NB4 (cell line): Measurements from ENCODE around the gene MMP19.
"Not testable (repeated sequence)": the region's sequence is repeated elsewhere in the genome, so short reads cannot be mapped to it uniquely, and the experiment has no call there.

Experiments
- DNase-seq: peaks from one replicate; pipeline ENCODE4 v3.0.0; 2010; ENCODE audit warnings: low read depth
- H3K4me3 ChIP-seq: one replicate; pipeline ENCODE4 v1.5.1; 2011; ENCODE audit warnings: mild to moderate bottlenecking, low read depth, low read length, moderate library complexity
- MYC ChIP-seq: IDR thresholded peaks from 2 replicates; pipeline ENCODE4 v1.6.1; 2011; ENCODE audit warnings: low read depth, low read length
- POLR2A ChIP-seq: IDR thresholded peaks from 2 replicates; pipeline ENCODE4 v1.6.1; 2011; ENCODE audit warnings: mild to moderate bottlenecking; ENCODE audit not compliant: insufficient read length; ENCODE audit errors: extremely low read depth
- TF ChIP-seq, protein P1 (sequence below): IDR thresholded peaks from 2 replicates; pipeline ENCODE4 v1.6.1; 2011; ENCODE audit warnings: low read depth, low read length
- TF ChIP-seq, protein P2 (sequence below): IDR thresholded peaks from one replicate; pipeline ENCODE4 v1.5.1; 2012; ENCODE audit warnings: low read depth, low read length

MMP19 gene

DNA sequence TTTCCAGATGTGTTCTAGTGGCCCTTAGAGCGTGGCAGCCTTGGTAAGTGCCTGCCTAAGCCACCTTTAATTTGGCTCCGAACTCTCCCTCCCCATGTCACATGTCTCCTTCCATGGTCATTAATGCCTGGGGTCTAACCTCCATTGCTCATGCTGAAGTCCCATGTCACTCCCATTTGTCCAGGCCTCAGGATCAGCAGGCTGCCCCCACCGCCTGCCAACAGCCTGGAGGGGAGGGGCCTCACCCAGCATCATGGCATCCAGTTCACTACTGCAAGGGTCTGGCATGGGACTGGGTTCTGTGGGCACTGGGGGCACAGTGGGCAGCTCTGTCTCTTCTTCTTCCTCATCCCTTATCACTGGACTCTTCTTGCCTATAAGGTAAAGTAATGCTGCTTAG is 4.4 kb downstream of the MMP19 start:
- TF ChIP-seq, protein P1, sequence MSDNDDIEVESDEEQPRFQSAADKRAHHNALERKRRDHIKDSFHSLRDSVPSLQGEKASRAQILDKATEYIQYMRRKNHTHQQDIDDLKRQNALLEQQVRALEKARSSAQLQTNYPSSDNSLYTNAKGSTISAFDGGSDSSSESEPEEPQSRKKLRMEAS, result no peak
- TF ChIP-seq POLR2A (no peak), MYC (no peak)
- TF ChIP-seq, protein P2, sequence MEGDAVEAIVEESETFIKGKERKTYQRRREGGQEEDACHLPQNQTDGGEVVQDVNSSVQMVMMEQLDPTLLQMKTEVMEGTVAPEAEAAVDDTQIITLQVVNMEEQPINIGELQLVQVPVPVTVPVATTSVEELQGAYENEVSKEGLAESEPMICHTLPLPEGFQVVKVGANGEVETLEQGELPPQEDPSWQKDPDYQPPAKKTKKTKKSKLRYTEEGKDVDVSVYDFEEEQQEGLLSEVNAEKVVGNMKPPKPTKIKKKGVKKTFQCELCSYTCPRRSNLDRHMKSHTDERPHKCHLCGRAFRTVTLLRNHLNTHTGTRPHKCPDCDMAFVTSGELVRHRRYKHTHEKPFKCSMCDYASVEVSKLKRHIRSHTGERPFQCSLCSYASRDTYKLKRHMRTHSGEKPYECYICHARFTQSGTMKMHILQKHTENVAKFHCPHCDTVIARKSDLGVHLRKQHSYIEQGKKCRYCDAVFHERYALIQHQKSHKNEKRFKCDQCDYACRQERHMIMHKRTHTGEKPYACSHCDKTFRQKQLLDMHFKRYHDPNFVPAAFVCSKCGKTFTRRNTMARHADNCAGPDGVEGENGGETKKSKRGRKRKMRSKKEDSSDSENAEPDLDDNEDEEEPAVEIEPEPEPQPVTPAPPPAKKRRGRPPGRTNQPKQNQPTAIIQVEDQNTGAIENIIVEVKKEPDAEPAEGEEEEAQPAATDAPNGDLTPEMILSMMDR, result no peak
- no peak overlapping the region for H3K4me3 ChIP-seq
- no peak for DNase-seq

DNA sequence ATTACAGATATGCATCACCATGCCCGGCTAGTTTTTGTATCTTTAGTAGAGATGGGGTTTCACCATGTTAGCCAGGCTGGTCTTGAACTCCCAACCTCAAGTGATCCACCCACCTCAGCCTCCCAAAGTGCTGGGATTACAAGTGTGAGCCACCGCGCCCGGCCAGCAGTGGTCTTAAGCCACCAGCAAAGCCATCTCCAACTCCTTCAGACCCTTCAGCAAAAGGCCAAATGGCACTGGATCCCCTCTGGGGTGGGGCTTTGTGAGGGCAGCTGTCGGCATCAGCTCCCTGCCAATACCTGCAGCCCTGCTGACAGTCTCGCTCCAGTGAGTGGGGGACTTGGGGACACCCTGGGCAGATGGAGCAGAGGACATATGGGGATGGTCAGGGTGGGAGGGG is 8.3 kb downstream of the MMP19 start:
- not testable (repeated sequence) for H3K4me3 ChIP-seq, DNase-seq

DNA sequence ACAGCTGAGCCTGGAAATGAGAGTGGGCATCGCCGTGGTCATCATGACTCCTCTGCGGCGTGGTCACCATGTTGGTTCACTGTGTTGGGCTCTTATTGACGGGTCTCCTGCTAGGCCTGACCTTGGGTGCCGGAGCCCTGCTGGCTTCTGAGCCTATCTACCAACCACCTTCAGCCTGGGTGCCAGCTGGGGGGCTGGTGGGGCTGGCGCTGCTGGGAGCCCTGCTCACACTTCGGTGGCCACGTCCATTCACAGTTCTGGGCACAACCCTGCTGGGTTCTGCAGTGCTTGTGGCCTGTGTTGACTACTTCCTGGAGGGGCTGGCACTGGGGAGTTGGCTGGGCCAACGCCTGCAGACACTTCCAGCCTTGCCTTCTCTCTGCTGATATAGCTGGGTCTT is 9.7 kb downstream of the MMP19 start:
- H3K4me3 ChIP-seq, result no peak overlapping the region
- no peak for DNase-seq
- TF ChIP-seq POLR2A (no peak), MYC (no peak)
- TF ChIP-seq, protein P1, result no peak
- TF ChIP-seq, protein P2, result no peak

DNA sequence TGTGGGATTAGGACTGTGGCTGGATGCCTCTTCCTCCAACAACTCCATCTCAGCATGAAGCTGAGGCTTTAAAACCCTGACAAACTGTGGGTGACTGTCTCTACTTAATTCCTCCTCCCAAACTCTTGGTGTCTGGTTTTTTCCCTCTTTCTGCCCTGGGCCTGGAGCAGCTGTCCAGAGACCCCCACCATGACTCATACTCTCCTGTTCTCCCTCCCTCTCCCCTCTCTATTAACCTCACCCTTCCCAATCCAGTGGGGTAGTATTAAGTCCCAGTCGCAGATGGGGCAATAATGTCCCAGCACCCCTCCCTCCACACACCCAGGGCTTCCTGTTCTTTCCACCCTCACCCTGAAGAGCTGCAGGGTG is 11.3 kb downstream of the MMP19 start:
- peak; percentile 39 for DNase-seq
- peak overlapping the region; percentile 90 for H3K4me3 ChIP-seq
- TF ChIP-seq POLR2A, result no peak
- TF ChIP-seq, protein P1, result no peak
- no peak for TF ChIP-seq MYC
- TF ChIP-seq, protein P2, result no peak

DNA sequence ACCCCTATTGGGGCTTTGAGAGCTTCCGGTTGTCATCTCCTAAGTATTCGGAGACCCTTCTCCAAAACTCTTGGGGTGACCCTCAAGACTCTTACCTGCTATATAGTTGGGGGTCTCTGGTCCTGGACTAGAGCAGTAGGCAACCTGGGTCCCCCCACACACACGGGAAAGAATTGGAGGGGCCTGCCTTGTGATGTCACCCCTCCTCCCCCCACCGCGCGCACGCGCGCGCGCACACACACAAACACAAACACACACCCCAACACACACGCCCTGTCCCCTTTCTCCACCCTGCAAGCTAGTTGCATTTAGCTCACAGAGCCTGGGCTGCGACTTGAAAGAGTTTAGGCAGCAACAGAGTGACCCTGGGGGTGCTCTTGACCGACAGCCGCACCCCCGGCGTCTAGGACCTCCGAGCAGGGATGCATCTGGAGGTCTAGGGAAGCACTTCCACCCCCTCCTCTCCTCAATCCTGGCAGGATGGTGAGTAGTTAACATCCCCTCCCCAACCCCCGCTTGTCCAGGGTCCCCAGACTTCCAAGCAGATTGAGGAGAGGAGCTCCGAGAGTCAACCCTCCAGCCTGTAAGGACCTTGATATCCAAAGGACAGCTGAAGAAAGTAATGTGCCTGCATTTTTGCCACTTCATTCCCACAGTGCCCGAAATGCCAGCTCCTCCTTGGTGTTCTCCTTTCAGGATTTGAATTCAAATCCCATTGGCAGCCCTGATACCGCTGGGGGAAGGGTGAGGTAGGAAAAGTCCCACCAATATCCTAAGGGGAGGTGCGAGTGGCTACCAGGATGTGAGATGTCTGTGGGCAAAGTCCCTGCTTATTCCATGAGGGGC is 11.9 kb downstream of the MMP19 start:
- TF ChIP-seq POLR2A (no peak), MYC (no peak)
- TF ChIP-seq, protein P2, result no peak
- TF ChIP-seq, protein P1, result no peak
- peak overlapping the region; percentile 90 for H3K4me3 ChIP-seq
- DNase-seq, result peak; percentile 68

DNA sequence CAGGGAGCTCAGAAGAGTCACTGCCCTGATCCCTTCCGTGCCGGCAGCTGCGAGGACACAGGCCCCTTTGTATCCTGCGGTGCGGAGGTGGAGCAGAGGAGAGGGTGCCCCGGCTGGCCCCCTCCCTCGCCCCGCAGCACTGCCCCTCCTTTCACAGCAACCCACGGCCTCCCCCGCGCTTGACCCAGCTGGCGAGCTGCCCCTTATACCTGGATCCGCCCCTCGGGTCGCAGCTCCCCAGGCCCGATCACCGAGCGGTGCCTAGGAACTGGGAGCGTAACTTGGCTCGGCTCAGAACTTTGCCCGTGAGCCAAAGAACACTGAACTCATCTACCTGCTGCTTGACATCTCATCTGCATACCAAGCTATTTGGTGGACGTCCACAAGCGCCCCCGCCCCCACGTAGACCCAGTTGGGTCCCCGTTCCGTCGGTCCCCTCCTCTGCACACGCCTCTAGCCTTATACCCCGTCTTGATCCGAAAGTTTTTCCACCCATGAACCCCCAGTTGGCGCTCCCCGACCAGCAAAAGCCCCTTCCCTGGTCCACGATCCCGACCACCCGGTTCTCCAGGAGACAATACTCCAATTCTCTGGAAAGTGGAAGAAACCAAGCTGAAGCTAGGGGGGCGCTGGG is 12.7 kb downstream of the MMP19 start:
- no peak for DNase-seq

More for the DNA sequence above, 12.7 kb downstream of the MMP19 start:
- H3K4me3 ChIP-seq, result peak overlapping the region; percentile 90
- TF ChIP-seq, protein P2, result no peak
- TF ChIP-seq POLR2A (no peak), MYC (no peak)
- TF ChIP-seq, protein P1, result no peak
